Activated CD8-positive, alpha-beta memory T cell treated with anti-CD3 and anti-CD28 coated beads for 36 hours (primary cell): ENCODE measurements around the gene NCOA6. TPM values are rescaled to one million over a fixed set of nuclear protein-coding genes. Genes with fewer than 3 reads are reported as not detected.

Experiments used
- CTCF ChIA-PET: fragments of 350-600 bp; sonication (Branson Sonifier 250); formaldehyde crosslinking; loops from one replicate; lab custom pipeline; 2021; ENCODE audit warnings: antibody characterized with exemption; lab: Charles Lee
- POLR2A ChIA-PET: fragments of 350-600 bp; sonication (Branson Sonifier 250); formaldehyde crosslinking; loops from one replicate; lab custom pipeline; 2021; ENCODE audit warnings: antibody characterized with exemption; lab: Charles Lee
- total RNA-seq, 2 experiments: library from RNA; stranded (reverse); gene quantifications; one replicate each; pipeline ENCODE4 v1.2.3, GENCODE V29; 2021

The NCOA6 gene
- total RNA-seq: 10 to 100 TPM; 19.4 to 21.9 TPM

GRCh38 chr20:34825530-34826362, at the start of gene NCOA6:
NCOA6 (minus strand) TSS chr20:34825651; CDS start chr20:34782355, 43,296 bp downstream.
- ChIA-PET POLR2A (interaction anchor here (0.5 to 0.6 kb wide), 2 partner anchors 44 to 342 kb away, joined by 3 read pairs; no protein-coding TSS in a partner anchor), CTCF (interaction anchor here (0.7 to 0.9 kb wide), 2 partner anchors 9 to 63 kb away, joined by 3 read pairs; no protein-coding TSS in a partner anchor)

GRCh38 chr20:34874094-34874654, 48.7 kb upstream of the NCOA6 start:
- ChIA-PET CTCF (interaction anchor here (0.9 to 6.4 kb wide), 11 partner anchors 14 to 127 kb away, joined by 3 to 67 read pairs (median 3); partner anchors contain the start of genes GSS and MYH7B), POLR2A (interaction anchor here (1.8 kb wide), 1 partner anchor 82 kb away, joined by 10 read pairs; the partner anchor contains the start of genes GSS and MYH7B)

GRCh38 chr20:34873583-34874093, 48.2 kb upstream of the NCOA6 start:
- POLR2A ChIA-PET: interaction anchor here (1.8 kb wide), 1 partner anchor 82 kb away, joined by 10 read pairs; the partner anchor contains the start of genes GSS and MYH7B
- CTCF ChIA-PET: interaction anchor here (0.6 to 6.4 kb wide), 14 partner anchors 10 to 127 kb away, joined by 3 to 67 read pairs (median 3); partner anchors contain the start of genes GSS and MYH7B

GRCh38 chr20:34872622-34873224, 47.3 kb upstream of the NCOA6 start, which contains the start of gene GGT7:
GGT7 (minus strand) TSS chr20:34872856; CDS start chr20:34872815, 41 bp downstream.
- ChIA-PET CTCF (interaction anchor here (0.6 to 6.4 kb wide), 10 partner anchors 9 to 223 kb away, joined by 3 to 67 read pairs (median 4); partner anchors contain the start of genes GSS and MYH7B), POLR2A (interaction anchor here (0.7 to 1.8 kb wide), 2 partner anchors 83 to 1083 kb away, joined by 3 to 10 read pairs; partner anchors contain the start of genes GSS and MYH7B)

- POLR2A ChIA-PET: no interaction called here
- CTCF ChIA-PET: interaction anchor here (0.7 to 6.4 kb wide), 4 partner anchors 72 to 224 kb away, joined by 3 to 67 read pairs (median 4); partner anchors contain the start of genes GSS and MYH7B
Observed at GRCh38 chr20:34871966-34872621, 46.6 kb upstream of the NCOA6 start.

GRCh38 chr20:34871320-34871926, 46.0 kb upstream of the NCOA6 start:
- ChIA-PET POLR2A (no interaction called here), CTCF (interaction anchor here (1.2 to 6.4 kb wide), 2 partner anchors 85 to 225 kb away, joined by 4 to 67 read pairs; partner anchors contain the start of genes GSS and MYH7B)

- CTCF ChIA-PET: interaction anchor here (0.6 to 0.9 kb wide), 2 partner anchors 9 to 402 kb away, joined by 3 read pairs; partner anchors contain the start of gene GGT7
- POLR2A ChIA-PET: no interaction called here
Observed at GRCh38 chr20:34864216-34864615, 38.8 kb upstream of the NCOA6 start.

- ChIA-PET CTCF (interaction anchor here (0.9 kb wide), 1 partner anchor 9 kb away, joined by 3 read pairs; the partner anchor contains the start of gene GGT7), POLR2A (no interaction called here)
Observed at GRCh38 chr20:34863421-34863965, 38.0 kb upstream of the NCOA6 start.

GRCh38 chr20:34862724-34863123, 37.3 kb upstream of the NCOA6 start:
- ChIA-PET POLR2A (interaction anchor here (0.5 kb wide), 1 partner anchor 182 kb away, joined by 3 read pairs; no protein-coding TSS in a partner anchor), CTCF (interaction anchor here (0.6 to 0.9 kb wide), 2 partner anchors 15 to 119 kb away, joined by 4 read pairs; no protein-coding TSS in a partner anchor)

GRCh38 chr20:34861386-34862084, 36.1 kb upstream of the NCOA6 start:
- ChIA-PET CTCF (no interaction called here), POLR2A (no interaction called here)

- CTCF ChIA-PET: no interaction called here
- POLR2A ChIA-PET: no interaction called here
Observed at GRCh38 chr20:34859826-34860545, 34.5 kb upstream of the NCOA6 start.

- POLR2A ChIA-PET: no interaction called here
- CTCF ChIA-PET: interaction anchor here (0.6 to 1.3 kb wide), 2 partner anchors 17 to 115 kb away, joined by 3 read pairs; partner anchors contain the start of gene ACSS2
Observed at GRCh38 chr20:34859367-34859766, 33.9 kb upstream of the NCOA6 start.

- ChIA-PET CTCF (no interaction called here), POLR2A (no interaction called here)
Observed at GRCh38 chr20:34852298-34852697, 26.8 kb upstream of the NCOA6 start.

GRCh38 chr20:34850969-34851368, 25.5 kb upstream of the NCOA6 start:
- CTCF ChIA-PET: no interaction called here
- POLR2A ChIA-PET: no interaction called here

- ChIA-PET CTCF (no interaction called here), POLR2A (no interaction called here)
Observed at GRCh38 chr20:34849778-34850177, 24.3 kb upstream of the NCOA6 start.

- CTCF ChIA-PET: no interaction called here
Observed at GRCh38 chr20:34848597-34848996, 23.1 kb upstream of the NCOA6 start.

More at GRCh38 chr20:34848597-34848996, 23.1 kb upstream of the NCOA6 start:
- POLR2A ChIA-PET: no interaction called here
